H1 (cell line): Measurements from ENCODE around the gene PIGH. TPM values are rescaled to one million over a fixed set of nuclear protein-coding genes. Genes with fewer than 3 reads are reported as not detected.

Experiments used
- CTCF ChIA-PET: fragments of 300-600 bp; sonication (Branson Sonifier 250); formaldehyde crosslinking; loops from one replicate; lab custom pipeline; 2021; ENCODE audit not compliant: partially characterized antibody; lab: Charles Lee
- POLR2A ChIA-PET: fragments of 300-600 bp; sonication (Branson Sonifier 250); formaldehyde crosslinking; loops from one replicate; lab custom pipeline; 2021; ENCODE audit warnings: inconsistent platforms; ENCODE audit not compliant: partially characterized antibody; lab: Charles Lee
- DNase-seq, 2 experiments: peaks; one replicate each; pipeline versions ENCODE4 v3.0.0 to v3.0.0-alpha.2; 2010 to 2022; ENCODE audit warnings: low spot score in 2 of 2, low read depth in 1 of 2, mixed read lengths in 1 of 2
- FAIRE-seq: peaks from 2 replicates; lab custom pipeline; 2011; peaks lifted over from hg19 to GRCh38; lab: Jason Lieb, UNC
- H2AFZ ChIP-seq: 2 replicates; pipeline ENCODE4 v1.8.1; 2012; ENCODE audit warnings: low read length, inconsistent platforms
- H2AK5ac ChIP-seq: 2 replicates; pipeline ENCODE4 v1.6.1; 2013; ENCODE audit warnings: low read depth, low read length
- H2BK120ac ChIP-seq: replicated peaks from 2 replicates; pipeline ENCODE3; 2013; ENCODE audit warnings: low read depth, low read length, inconsistent platforms
- H2BK12ac ChIP-seq: 2 replicates; pipeline ENCODE4 v1.6.1; 2013; ENCODE audit warnings: low read depth, low read length
- H2BK15ac ChIP-seq: 2 replicates; pipeline ENCODE4 v1.6.1; 2013; ENCODE audit warnings: low read length
- H2BK20ac ChIP-seq: 2 replicates; pipeline ENCODE4 v1.6.1; 2013; ENCODE audit warnings: low read length
- H2BK5ac ChIP-seq: 2 replicates; pipeline ENCODE4 v1.6.1; 2013; ENCODE audit warnings: low read depth, low read length
- H3K14ac ChIP-seq: 2 replicates; pipeline ENCODE4 v1.6.1; 2013; ENCODE audit warnings: inconsistent platforms; ENCODE audit not compliant: insufficient read length
- H3K18ac ChIP-seq: 2 replicates; pipeline ENCODE4 v1.6.1; 2013; ENCODE audit warnings: low read length; ENCODE audit errors: extremely low read depth
- H3K23ac ChIP-seq: 2 replicates; pipeline ENCODE4 v1.6.1; 2013; ENCODE audit warnings: inconsistent platforms; ENCODE audit not compliant: insufficient read length
- H3K23me2 ChIP-seq: 2 replicates; pipeline ENCODE4 v1.6.1; 2013; ENCODE audit warnings: low read depth, low read length
- H3K27ac ChIP-seq: 2 replicates; pipeline ENCODE4 v1.6.1; 2011; ENCODE audit warnings: low read depth, low read length, inconsistent platforms
- H3K27me3 ChIP-seq, 4 experiments: replicated peaks in 1 of 4; 1 replicate in 1 of 4; 2 replicates in 3 of 4; pipeline versions ENCODE4 v1.6.1 to v1.8.1; 2011 to 2013; ENCODE audit warnings: low read length in 3 of 4, mild to moderate bottlenecking in 3 of 4, inconsistent platforms in 2 of 4, mixed read lengths in 2 of 4, moderate library complexity in 1 of 4; ENCODE audit not compliant: control insufficient read depth in 3 of 4, insufficient read depth in 3 of 4; ENCODE audit errors: extremely low read depth in 1 of 4
- H3K36me3 ChIP-seq, 4 experiments: 2 replicates each; pipeline versions ENCODE4 v1.6.1 to v1.8.1; 2011 to 2013; ENCODE audit warnings: mild to moderate bottlenecking in 4 of 4, low read length in 3 of 4, moderate library complexity in 2 of 4, control low read depth in 1 of 4, inconsistent platforms in 1 of 4; ENCODE audit not compliant: insufficient read depth in 4 of 4, control insufficient read depth in 2 of 4
- H3K4ac ChIP-seq: replicated peaks from 2 replicates; pipeline ENCODE3; 2013; ENCODE audit warnings: low read length, low read depth, mixed read lengths, inconsistent platforms; ENCODE audit not compliant: insufficient read length
- H3K4me1 ChIP-seq, 4 experiments: replicated peaks in 1 of 4; 1 replicate in 1 of 4; 2 replicates in 3 of 4; pipeline versions ENCODE4 v1.6.1 to v1.8.1; 2011 to 2013; ENCODE audit warnings: low read length in 3 of 4, inconsistent platforms in 2 of 4, mixed read lengths in 1 of 4; ENCODE audit not compliant: insufficient read depth in 4 of 4, control insufficient read depth in 3 of 4
- H3K4me2 ChIP-seq, 2 experiments: 2 replicates each; pipeline versions ENCODE4 v1.6.1 to v1.8.1; 2011 to 2013; ENCODE audit warnings: low read depth in 2 of 2, low read length in 2 of 2, control low read depth in 1 of 2, inconsistent platforms in 1 of 2, mild to moderate bottlenecking in 1 of 2; ENCODE audit not compliant: insufficient read depth in 1 of 2
- H3K4me3 ChIP-seq, 4 experiments: fragments of 200-600, 300-600 bp in 1 of 4; sonication (generic), shearing (Covaris generic), sonication (Bioruptor Twin) in 1 of 4; 2 replicates each; pipeline versions ENCODE4 v1.5.1 to v1.8.1; 2011 to 2016; ENCODE audit warnings: low read length in 4 of 4, low read depth in 3 of 4, control low read depth in 2 of 4, inconsistent platforms in 2 of 4, mild to moderate bottlenecking in 2 of 4, mixed read lengths in 1 of 4, moderate library complexity in 1 of 4; ENCODE audit not compliant: insufficient read depth in 2 of 4; ENCODE audit errors: extremely low read depth in 1 of 4
- H3K56ac ChIP-seq: replicated peaks from 2 replicates; pipeline ENCODE3; 2013; ENCODE audit warnings: low read depth, mild to moderate bottlenecking, mixed read lengths, low read length, inconsistent platforms; ENCODE audit not compliant: insufficient read length
- H3K79me1 ChIP-seq: 2 replicates; pipeline ENCODE4 v1.6.1; 2013; ENCODE audit warnings: low read depth, low read length, control low read depth
- H3K79me2 ChIP-seq, 2 experiments: 2 replicates each; pipeline versions ENCODE4 v1.6.1 to v1.8.1; 2012 to 2013; ENCODE audit warnings: low read length in 2 of 2, mild to moderate bottlenecking in 2 of 2, inconsistent platforms in 1 of 2; ENCODE audit not compliant: insufficient read depth in 2 of 2, control insufficient read depth in 1 of 2
- H3K9ac ChIP-seq, 4 experiments: replicated peaks in 1 of 4; 1 replicate in 1 of 4; 2 replicates in 3 of 4; pipeline versions ENCODE4 v1.6.1 to v1.8.1; 2011 to 2013; ENCODE audit warnings: low read depth in 3 of 4, low read length in 3 of 4, control low read depth in 2 of 4, mild to moderate bottlenecking in 2 of 4, moderate library complexity in 2 of 4, inconsistent platforms in 1 of 4; ENCODE audit errors: extremely low read depth in 1 of 4
- H3K9me3 ChIP-seq, 2 experiments: 2 replicates each; pipeline versions ENCODE4 v1.6.1 to v1.8.1; 2012 to 2013; ENCODE audit warnings: mild to moderate bottlenecking in 2 of 2, moderate library complexity in 2 of 2, control low read depth in 1 of 2, inconsistent platforms in 1 of 2, low read depth in 1 of 2, low read length in 1 of 2, mixed read lengths in 1 of 2; ENCODE audit not compliant: insufficient read depth in 2 of 2
- H4K20me1 ChIP-seq, 2 experiments: replicated peaks in 1 of 2; 2 replicates each; pipeline versions ENCODE3 to v1.8.1; 2011 to 2013; ENCODE audit warnings: inconsistent platforms in 2 of 2, low read length in 2 of 2, mild to moderate bottlenecking in 1 of 2; ENCODE audit not compliant: insufficient read depth in 2 of 2, control insufficient read depth in 1 of 2
- H4K5ac ChIP-seq: 2 replicates; pipeline ENCODE4 v1.6.1; 2013; ENCODE audit warnings: low read length, low read depth, mixed read lengths, inconsistent platforms; ENCODE audit not compliant: insufficient read length
- H4K8ac ChIP-seq: 2 replicates; pipeline ENCODE4 v1.8.0; 2013; ENCODE audit warnings: mild to moderate bottlenecking, moderate library complexity, low read length, inconsistent platforms; ENCODE audit not compliant: insufficient read depth; ENCODE audit errors: extremely low read depth
- H4K91ac ChIP-seq: replicated peaks from 2 replicates; pipeline ENCODE3; 2013; ENCODE audit warnings: low read length, mixed read lengths, inconsistent platforms; ENCODE audit not compliant: insufficient read length
- BRCA1 ChIP-seq: IDR thresholded peaks from 2 replicates; pipeline ENCODE4 v1.6.1; 2012; ENCODE audit warnings: low read depth, low read length, improper control_type of control experiment
- TAF1 ChIP-seq: IDR thresholded peaks from 2 replicates; pipeline ENCODE4 v1.6.1; 2011; ENCODE audit warnings: mild to moderate bottlenecking, low read depth, low read length
- WGBS, 2 experiments: shearing (Covaris generic) in 1 of 2; methylation state at CpG; one replicate each; pipeline versions ENCODE4 v1.1.6 to v1.1.7; 2013 to 2015; ENCODE audit warnings: low lambda C conversion rate in 2 of 2, mixed read lengths in 2 of 2, inconsistent platforms in 1 of 2, low coverage in 1 of 2, missing lambda C conversion rate in 1 of 2; ENCODE audit not compliant: insufficient replicate concordance in 2 of 2, insufficient coverage in 1 of 2, insufficient read length in 1 of 2; ENCODE audit errors: extremely low coverage in 1 of 2, missing lambda C conversion rate in 1 of 2; 5-methylcytosine and 5-hydroxymethylcytosine counted together
- polyA plus RNA-seq, 7 experiments: library from polyadenylated mRNA; depleted of rRNA in 3 of 7; stranded (reverse) in 5 of 7; unstranded in 2 of 7; fragments of >200 nt in 5 of 7; fragments of 200-250 nt in 2 of 7; gene quantifications; 1 replicate in 5 of 7; 2 replicates in 1 of 7; 4 replicates in 1 of 7; pipeline versions ENCODE4 v1.2.1 to v1.2.3, GENCODE V29; 2011 to 2013; ENCODE audit warnings: missing spikeins in 2 of 7, mixed read lengths in 2 of 7
- total RNA-seq: library from RNA; stranded (reverse); fragmentation: NEBNext Ultra II Directional; extraction: Animal tissue kit (Norgen Biotek cat#: 25700); gene quantifications from 2 replicates; pipeline ENCODE4 v1.2.1, GENCODE V29; 2021

The PIGH gene
- total and polyA plus RNA-seq, 2 of the 8 experiments (the other 6 are each of a cell fraction or from before 2014, with no cell fraction given): 7.2 to 8.6 TPM

DNA sequence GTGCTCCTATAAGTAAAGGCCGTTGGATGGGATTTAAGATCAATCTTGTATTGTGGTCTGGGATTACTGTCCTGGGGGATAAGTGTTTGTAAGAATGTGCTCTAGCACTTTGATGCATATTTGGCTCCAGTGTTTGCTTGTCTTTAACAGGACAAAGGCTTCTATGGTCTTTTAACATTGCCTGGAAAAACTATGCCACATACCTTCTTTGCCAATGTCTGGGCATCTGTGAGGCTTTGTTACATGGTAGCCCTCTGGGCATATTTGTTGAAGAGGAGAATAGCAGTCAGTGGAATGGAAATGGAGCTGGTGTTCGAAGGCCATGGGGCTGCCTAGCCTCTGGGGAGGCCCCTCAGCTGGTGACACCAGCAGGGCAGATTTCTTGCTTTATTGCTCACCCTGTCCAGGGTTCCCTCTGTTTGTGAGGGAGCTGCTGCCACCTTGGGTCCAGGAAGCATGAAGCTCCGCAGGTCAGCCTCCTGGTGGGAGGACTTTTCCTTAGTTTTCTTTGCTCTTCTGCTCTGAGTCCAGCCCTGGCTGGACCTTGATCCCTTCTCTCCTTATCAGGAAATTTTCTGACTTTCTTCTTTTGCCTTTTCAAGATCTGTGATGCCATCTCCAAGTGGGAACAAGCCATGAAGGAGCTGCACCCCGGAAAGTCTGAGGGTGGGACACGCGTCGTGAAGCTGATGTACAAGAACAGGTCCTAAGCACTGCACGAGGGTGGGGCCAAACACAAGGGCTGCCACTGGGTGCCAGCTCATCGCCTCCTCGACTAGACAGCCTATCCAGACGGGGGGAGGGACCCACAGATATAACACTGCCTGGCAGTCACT lies 19.5 kb downstream of the PIGH start:
- no peak overlapping the region for H2AFZ ChIP-seq
- H2BK5ac ChIP-seq: no peak overlapping the region
- TF ChIP-seq TAF1 (no peak), BRCA1 (no peak)
- no peak overlapping the region for H4K5ac ChIP-seq
- no peaks in the 10 kb centered on the region for H3K4me1 ChIP-seq
- no peak overlapping the region for H2BK120ac ChIP-seq
- H4K91ac ChIP-seq: no peak overlapping the region
- H3K4me3 ChIP-seq: no peak overlapping the region
- H3K4me2 ChIP-seq: no peak overlapping the region
- no peak overlapping the region for H3K18ac ChIP-seq
- FAIRE-seq (no peak), DNase-seq (no peak)
- no peaks in the 10 kb centered on the region for H3K23me2 ChIP-seq
- no peaks in the 10 kb centered on the region for H3K79me2 ChIP-seq
- H2BK20ac ChIP-seq: no peak overlapping the region
- no peak overlapping the region for H3K23ac ChIP-seq
- H3K14ac ChIP-seq: no peak overlapping the region
- no peaks in the 10 kb centered on the region; the same call in 1 of the 2 replicates for H3K79me1 ChIP-seq
- ChIA-PET CTCF (interaction anchor here (0.7 to 28.8 kb wide), 17 partner anchors 9 to 189 kb away, joined by 3 to 924 read pairs (median 6); partner anchors contain the start of genes PLEKHH1 and RDH12), POLR2A (interaction anchor here (1.0 to 1.3 kb wide), 5 partner anchors 9 to 118 kb away, joined by 3 to 4 read pairs (median 3); no protein-coding TSS in a partner anchor)
- no peak overlapping the region for H3K4ac ChIP-seq
- H3K27ac ChIP-seq: no peak overlapping the region
- no peak overlapping the region for H2BK12ac ChIP-seq
- peaks cover 0 to 3% of the 10 kb centered on the region in 2 experiments for H4K20me1 ChIP-seq
- peaks cover 5 to 17% (median 9%) of the 10 kb centered on the region in 4 experiments; a peak in 6 of 8 replicates for H3K36me3 ChIP-seq
- no peaks in the 10 kb centered on the region for H3K9me3 ChIP-seq
- no peak overlapping the region for H3K56ac ChIP-seq
- 91% methylated on average over 11 of the region's 11 CpGs; no CpG with 5 or more reads in 1 of the 2 experiments for WGBS, 2 experiments
- H2AK5ac ChIP-seq: no peak overlapping the region
- no peak overlapping the region for H4K8ac ChIP-seq
- H2BK15ac ChIP-seq: no peak overlapping the region
- H3K27me3 ChIP-seq: no peaks in the 10 kb centered on the region
- no peak overlapping the region for H3K9ac ChIP-seq
